ENCODE data around the gene KLC1. TPM values are rescaled to one million over a fixed set of nuclear protein-coding genes. Genes with fewer than 3 reads are reported as not detected.
"Not testable (repeated sequence)": the region's sequence is repeated elsewhere in the genome, so short reads cannot be mapped to it uniquely, and the experiment has no call there.

Gene KLC1
- total RNA-seq, 2 donors from 2014 or later: 170 to 178 TPM

DNA sequence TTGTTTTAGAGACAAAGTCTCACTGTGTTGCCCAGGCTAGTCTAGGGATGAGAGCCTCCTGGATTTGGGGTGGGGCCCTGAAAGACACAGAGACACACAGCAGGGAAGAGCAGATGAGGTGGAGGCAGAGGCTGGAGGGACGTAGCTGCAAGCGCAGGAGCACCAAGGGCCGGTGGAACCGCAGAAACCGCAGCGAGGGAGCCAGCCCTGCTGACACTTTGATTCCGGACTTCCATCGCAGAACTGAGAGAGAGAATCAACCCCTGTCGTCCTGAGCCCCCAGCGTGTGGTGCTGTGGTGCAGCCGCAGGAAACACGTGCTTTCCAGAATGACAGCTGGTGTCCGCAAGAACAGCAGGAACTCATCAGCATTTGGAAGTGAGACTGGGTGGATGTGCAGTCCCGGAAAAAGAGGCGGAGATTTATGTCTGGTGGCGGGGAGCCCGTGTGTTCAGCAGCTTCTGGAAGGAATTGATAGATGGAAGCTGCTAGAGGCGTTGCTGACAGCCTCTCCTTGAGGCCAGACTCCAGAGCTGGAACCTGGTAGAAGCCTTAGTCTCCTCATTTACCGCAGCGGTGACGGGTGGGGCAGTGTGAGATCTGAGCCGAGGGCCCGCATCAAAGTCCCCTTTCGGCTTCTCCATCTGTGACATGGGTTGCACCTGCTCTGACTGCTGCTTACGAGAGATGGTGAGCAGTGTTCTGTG is 21.9 kb upstream of the KLC1 start:
- Mint-ChIP-seq H3K36me3 (ENCODE audit: low read depth) (peaks cover 5% of the 10 kb centered on the region), H3K4me3 (no peak overlapping the region), H3K27ac (no peak overlapping the region), H3K9me3 (peaks cover 20% of the 10 kb centered on the region), H3K27me3 (ENCODE audit: insufficient read depth) (peaks cover 20% of the 10 kb centered on the region), H3K4me1 (peaks cover 11% of the 10 kb centered on the region)
- H3K4me3 ChIP-seq (ENCODE audit: low read length): no peak overlapping the region
- H3K4me1 ChIP-seq (ENCODE audit: control insufficient read depth, insufficient read depth, low read length): peaks cover 4% of the 10 kb centered on the region
- TF ChIP-seq CTCF (conservative IDR thresholded peaks at IDR 0.05): no peak
- peak; percentile 65 for DNase-seq
- H3K27me3 ChIP-seq (ENCODE audit: control insufficient read depth, insufficient read depth, low read length, poor library complexity, severe bottlenecking): peaks cover 24% of the 10 kb centered on the region
- WGBS, 2 experiments (ENCODE audit: insufficient coverage in 1 of 2, insufficient read length in 1 of 2): 20 to 26% methylated on average over 12 to 25 of the region's 25 CpGs
- peaks cover 13% of the 10 kb centered on the region for H3K9me3 ChIP-seq (ENCODE audit: control insufficient read depth, low read length)
- H3K27ac ChIP-seq (ENCODE audit: low read depth, low read length): peak overlapping the region; percentile 34
- no peaks in the 10 kb centered on the region for H3K36me3 ChIP-seq (ENCODE audit: control insufficient read depth, insufficient read depth, low read length)
- no peak overlapping the region for H3K9ac ChIP-seq (ENCODE audit: extremely low read depth, low read length, poor library complexity, severe bottlenecking)

DNA sequence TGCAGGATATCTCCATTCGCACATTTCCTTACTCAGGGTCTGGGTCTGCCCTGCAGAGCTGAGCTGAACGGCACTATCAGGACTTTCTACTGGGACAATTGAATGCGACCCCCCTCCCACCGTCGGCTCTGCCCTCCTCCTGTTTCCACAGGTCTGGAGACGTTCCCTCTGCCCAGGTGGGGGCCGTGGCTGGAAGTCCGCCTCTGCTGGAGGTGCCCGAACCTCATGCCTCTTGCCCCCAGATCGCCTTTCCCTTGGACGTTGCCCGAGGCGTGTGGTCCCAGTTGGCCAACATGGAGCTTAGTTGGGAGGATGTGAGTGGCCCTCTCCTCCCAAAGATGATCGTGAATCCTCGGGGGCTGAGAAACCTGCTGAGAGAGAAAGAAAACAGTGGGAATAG is 21.2 kb upstream of the KLC1 start:
- H3K27me3 ChIP-seq (ENCODE audit: control insufficient read depth, insufficient read depth, low read length, poor library complexity, severe bottlenecking): peaks cover 24% of the 10 kb centered on the region
- H3K27ac Mint-ChIP-seq: no peak overlapping the region
- no peak overlapping the region for H3K4me3 ChIP-seq (ENCODE audit: low read length)
- H3K36me3 Mint-ChIP-seq (ENCODE audit: low read depth): peaks cover 5% of the 10 kb centered on the region
- H3K27ac ChIP-seq (ENCODE audit: low read depth, low read length): peak overlapping the region; percentile 34
- no peak overlapping the region for H3K9ac ChIP-seq (ENCODE audit: extremely low read depth, low read length, poor library complexity, severe bottlenecking)
- 44 to 52% methylated on average over 3 to 15 of the region's 15 CpGs for WGBS, 2 experiments (ENCODE audit: insufficient coverage in 1 of 2, insufficient read length in 1 of 2)
- TF ChIP-seq CTCF (conservative IDR thresholded peaks at IDR 0.05): no peak
- H3K4me1 Mint-ChIP-seq: peaks cover 11% of the 10 kb centered on the region
- H3K4me3 Mint-ChIP-seq: no peak overlapping the region
- peaks cover 13% of the 10 kb centered on the region for H3K9me3 ChIP-seq (ENCODE audit: control insufficient read depth, low read length)
- peaks cover 25% of the 10 kb centered on the region for H3K9me3 Mint-ChIP-seq
- peaks cover 4% of the 10 kb centered on the region for H3K4me1 ChIP-seq (ENCODE audit: control insufficient read depth, insufficient read depth, low read length)
- H3K27me3 Mint-ChIP-seq (ENCODE audit: insufficient read depth): peaks cover 20% of the 10 kb centered on the region
- no peaks in the 10 kb centered on the region for H3K36me3 ChIP-seq (ENCODE audit: control insufficient read depth, insufficient read depth, low read length)
- no peak for DNase-seq

GRCh38 chr14:103609081-103609480 is 19.9 kb upstream of the KLC1 start:
- Histone ChIP-seq H3K27me3 (ENCODE audit: control insufficient read depth, insufficient read depth, low read length, poor library complexity, severe bottlenecking) (peaks cover 24% of the 10 kb centered on the region), H3K9me3 (ENCODE audit: control insufficient read depth, low read length) (peaks cover 13% of the 10 kb centered on the region)
- H3K36me3 Mint-ChIP-seq (ENCODE audit: low read depth); H3K27ac Mint-ChIP-seq; H3K4me3 ChIP-seq (ENCODE audit: low read length); DNase-seq; H3K9ac ChIP-seq (ENCODE audit: extremely low read depth, low read length, poor library complexity, severe bottlenecking); H3K4me1 ChIP-seq (ENCODE audit: control insufficient read depth, insufficient read depth, low read length); H3K27ac ChIP-seq (ENCODE audit: low read depth, low read length); H3K4me3 Mint-ChIP-seq; H3K36me3 ChIP-seq (ENCODE audit: control insufficient read depth, insufficient read depth, low read length): not testable (repeated sequence)
- WGBS, 2 experiments (ENCODE audit: insufficient coverage in 1 of 2, insufficient read length in 1 of 2): 83 to 90% methylated on average over 2 to 3 of the region's 4 CpGs
- Mint-ChIP-seq H3K4me1 (peaks cover 11% of the 10 kb centered on the region), H3K27me3 (ENCODE audit: insufficient read depth) (peaks cover 20% of the 10 kb centered on the region), H3K9me3 (peaks cover 26% of the 10 kb centered on the region)
